Measurements from ENCODE around the gene CA9. TPM values are rescaled to one million over a fixed set of nuclear protein-coding genes. Genes with fewer than 3 reads are reported as not detected.

The CA9 gene
- total RNA-seq, 1 donor from 2014 or later, result not detected

GRCh38 chr9:35680331-35681105, 6.8 kb downstream of the CA9 start:
- FAIRE-seq, result no peak
- Mint-ChIP-seq H3K27ac (ENCODE audit: unreplicated experiment) (peak overlapping the region; percentile 34), H3K4me3 (ENCODE audit: unreplicated experiment) (no peak overlapping the region), H3K27me3 (ENCODE audit: low read depth, unreplicated experiment) (peaks cover 6% of the 10 kb centered on the region), H3K4me1 (ENCODE audit: low read depth, unreplicated experiment) (peaks cover 45% of the 10 kb centered on the region), H3K36me3 (ENCODE audit: low read depth, unreplicated experiment) (peaks cover 24% of the 10 kb centered on the region), H3K9me3 (ENCODE audit: unreplicated experiment) (no peaks in the 10 kb centered on the region)
- no peaks in the 10 kb centered on the region for H3K9me3 ChIP-seq (ENCODE audit: insufficient read depth, low read depth, low read length)
- peaks cover 19% of the 10 kb centered on the region for H3K79me2 ChIP-seq (ENCODE audit: insufficient read depth, low read length)
- no peak overlapping the region for H2AFZ ChIP-seq (ENCODE audit: low read depth, low read length)
- peaks cover 60% of the 10 kb centered on the region for H4K20me1 ChIP-seq (ENCODE audit: insufficient read depth, low read length)
- no peak for TF ChIP-seq EZH2 (IDR thresholded peaks at IDR 0.05; ENCODE audit: insufficient read depth, low read length)
- TF ChIP-seq CTCF (IDR thresholded peaks at IDR 0.05; ENCODE audit: insufficient read depth, low read depth, low read length), result no peak
- peaks cover 45% of the 10 kb centered on the region for H3K4me1 ChIP-seq (ENCODE audit: insufficient read depth, low read length)
- DNase-seq (ENCODE audit: low read depth), result peak; percentile 71
- H3K9ac ChIP-seq (ENCODE audit: low read length), result no peak overlapping the region
- H3K4me3 ChIP-seq (ENCODE audit: insufficient read depth, low read depth, low read length), result no peak overlapping the region
- H3K36me3 ChIP-seq (ENCODE audit: insufficient read depth, low read length), result peaks cover 32% of the 10 kb centered on the region
- H3K4me2 ChIP-seq (ENCODE audit: low read length), result no peak overlapping the region
- no peak overlapping the region for H3K27ac ChIP-seq (ENCODE audit: low read depth, low read length)
- no peaks in the 10 kb centered on the region for H3K27me3 ChIP-seq (ENCODE audit: insufficient read depth, low read length)

- no peak for TF ChIP-seq CTCF (IDR thresholded peaks at IDR 0.05; ENCODE audit: insufficient read depth, low read depth, low read length)
- TF ChIP-seq EZH2 (IDR thresholded peaks at IDR 0.05; ENCODE audit: insufficient read depth, low read length), result no peak
- H3K27me3 Mint-ChIP-seq (ENCODE audit: low read depth, unreplicated experiment), result peaks cover 3% of the 10 kb centered on the region
- Histone ChIP-seq H3K4me2 (ENCODE audit: low read length) (peak overlapping the region; percentile 100), H3K4me1 (ENCODE audit: insufficient read depth, low read length) (peaks cover 45% of the 10 kb centered on the region), H3K4me3 (ENCODE audit: insufficient read depth, low read depth, low read length) (no peak overlapping the region), H3K9me3 (ENCODE audit: insufficient read depth, low read depth, low read length) (no peaks in the 10 kb centered on the region), H4K20me1 (ENCODE audit: insufficient read depth, low read length) (peaks cover 70% of the 10 kb centered on the region), H3K36me3 (ENCODE audit: insufficient read depth, low read length) (peaks cover 39% of the 10 kb centered on the region), H3K9ac (ENCODE audit: low read length) (peak overlapping the region; percentile 7), H3K79me2 (ENCODE audit: insufficient read depth, low read length) (peaks cover 28% of the 10 kb centered on the region), H3K27ac (ENCODE audit: low read depth, low read length) (no peak overlapping the region), H3K27me3 (ENCODE audit: insufficient read depth, low read length) (no peaks in the 10 kb centered on the region), H2AFZ (ENCODE audit: low read depth, low read length) (no peak overlapping the region)
- peak; percentile 36 for DNase-seq (ENCODE audit: low read depth)
- H3K4me1 Mint-ChIP-seq (ENCODE audit: low read depth, unreplicated experiment), result peaks cover 51% of the 10 kb centered on the region
- H3K9me3 Mint-ChIP-seq (ENCODE audit: unreplicated experiment), result no peaks in the 10 kb centered on the region
- H3K36me3 Mint-ChIP-seq (ENCODE audit: low read depth, unreplicated experiment), result peaks cover 28% of the 10 kb centered on the region
- peak overlapping the region; percentile 63 for H3K27ac Mint-ChIP-seq (ENCODE audit: unreplicated experiment)
- FAIRE-seq, result no peak
- peak overlapping the region; percentile 74 for H3K4me3 Mint-ChIP-seq (ENCODE audit: unreplicated experiment)
Observed at GRCh38 chr9:35681341-35682002, 7.7 kb downstream of the CA9 start.

All from astrocyte (in vitro differentiated cells and primary cell).